ENCODE data around the gene PRKCQ.

Gene PRKCQ

DNA sequence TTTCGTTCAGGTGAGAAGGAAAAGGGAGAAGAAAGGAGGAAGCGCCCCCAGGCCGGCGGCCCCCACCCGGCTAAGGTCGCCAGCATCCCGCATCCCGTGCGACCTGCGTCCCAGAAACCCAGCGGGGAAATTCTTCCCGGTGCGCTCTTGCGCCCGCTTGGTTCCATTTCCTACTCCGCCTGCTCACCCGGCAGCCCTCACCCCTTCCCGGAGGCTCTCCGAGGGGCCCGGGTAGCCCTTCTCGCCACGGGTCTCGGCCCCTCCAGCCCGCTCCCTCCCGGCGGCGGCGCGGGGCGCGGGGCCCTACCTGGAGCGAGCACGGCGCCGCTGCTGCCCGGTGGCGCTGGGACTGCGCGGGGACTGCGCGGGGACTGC is at the start of gene PRKCQ:
PRKCQ (minus strand) TSS at position 373 of the 375 bp plus-strand sequence. CDS start 65,141 bp downstream, outside the sequence.
- DNase-seq = no peak

DNA sequence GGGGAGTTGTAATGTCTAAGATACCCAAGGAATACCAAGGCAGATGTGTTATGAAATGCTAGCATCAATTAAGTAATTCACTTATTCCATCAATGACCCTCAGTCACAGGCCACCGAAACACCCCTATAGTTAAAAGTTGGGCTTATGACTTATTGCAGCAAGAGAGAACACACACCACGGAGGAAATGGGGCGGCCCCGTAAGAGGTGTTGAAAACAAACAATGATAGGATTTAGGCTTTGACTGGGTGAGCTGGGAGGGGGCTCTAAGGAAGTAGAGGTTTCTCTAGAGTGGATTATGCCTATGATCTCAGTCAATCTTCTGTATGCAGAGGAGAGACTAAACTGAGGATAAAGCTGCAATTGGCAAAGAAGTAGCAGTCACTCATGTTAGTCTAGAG is 45.4 kb upstream of the PRKCQ start:
- no peak for DNase-seq

GRCh38 chr10:6624392-6624791 is 44.3 kb upstream of the PRKCQ start:
- DNase-seq = no peak

DNA sequence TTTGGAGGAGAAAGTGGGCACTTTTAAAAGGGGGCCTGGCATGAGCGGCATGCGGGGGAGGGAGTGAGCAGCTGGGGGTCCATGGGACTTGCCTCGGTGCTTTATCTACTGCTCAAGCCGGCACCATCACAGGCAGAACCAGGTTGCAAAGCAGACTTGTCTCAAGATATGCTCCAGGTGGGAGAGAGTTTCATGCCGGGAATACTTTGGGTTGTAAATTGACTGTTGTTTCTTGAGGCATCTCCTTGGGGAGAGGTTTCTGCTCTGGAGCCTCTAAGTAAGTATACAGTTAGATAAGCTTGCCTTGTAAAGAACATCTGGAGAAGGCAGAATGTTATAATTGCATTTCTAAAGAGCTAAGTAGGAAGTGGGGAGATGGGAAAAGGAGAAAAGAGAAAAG is 42.8 kb upstream of the PRKCQ start:
- DNase-seq = no peak

GRCh38 chr10:6621536-6621935 is 41.5 kb upstream of the PRKCQ start:
- DNase-seq = no peak

DNA sequence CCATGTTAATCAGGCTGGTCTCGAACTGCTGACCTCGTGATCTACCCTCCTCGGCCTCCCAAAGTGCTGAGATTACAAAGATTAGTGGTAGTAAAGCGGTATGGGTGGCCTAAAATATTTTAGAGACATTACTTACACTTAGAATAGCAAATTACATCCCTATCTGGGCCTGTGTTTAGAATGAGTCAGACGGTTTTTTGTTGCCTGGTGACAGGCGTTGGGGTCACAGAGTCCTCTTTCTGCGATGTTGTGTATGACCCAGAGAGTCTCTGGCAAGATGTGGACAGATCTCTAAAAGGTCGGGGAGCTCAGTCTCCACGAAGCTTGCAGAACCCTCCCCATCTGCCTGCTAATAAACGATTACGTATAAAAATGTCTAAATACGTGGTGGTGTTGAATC is 39.6 kb upstream of the PRKCQ start:
- no peak for DNase-seq

- no peak for DNase-seq
Observed at GRCh38 chr10:6618340-6618739, 38.3 kb upstream of the PRKCQ start.

DNA sequence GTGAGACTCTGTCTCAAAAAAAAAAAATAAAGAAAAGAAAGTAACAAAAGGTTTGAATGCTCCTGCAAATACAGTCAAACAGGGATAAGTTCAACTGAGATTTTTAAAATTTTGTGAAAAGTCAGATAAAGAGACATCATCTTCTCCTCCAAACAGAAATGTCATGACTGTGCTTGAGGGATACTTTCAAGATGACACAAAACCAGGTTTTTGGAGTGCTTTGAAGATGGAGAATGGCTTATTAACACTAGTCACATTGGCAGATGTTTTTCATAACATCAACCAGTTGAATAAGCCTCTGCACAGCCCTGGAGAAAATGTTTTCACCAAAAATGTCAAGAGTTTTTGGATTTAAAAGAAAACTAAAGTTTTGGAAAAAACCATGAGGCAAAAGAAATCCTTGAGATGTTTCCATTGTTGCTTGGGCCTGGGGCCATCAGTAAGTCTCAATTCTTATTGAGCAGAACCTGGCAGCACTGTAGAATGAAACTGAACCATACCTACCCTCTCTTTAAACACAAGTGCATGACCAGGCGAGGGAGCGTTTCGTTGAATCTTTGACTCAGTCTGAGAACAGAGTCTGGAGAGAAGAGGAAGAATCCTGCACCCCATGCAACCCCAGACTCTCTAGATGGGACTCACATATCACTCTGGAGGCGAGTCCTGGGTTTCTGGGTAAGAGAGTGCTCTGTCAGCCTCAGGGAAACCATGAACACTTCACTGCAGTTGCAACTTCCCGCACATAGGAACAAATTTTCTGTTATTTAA is 37.4 kb upstream of the PRKCQ start:
- DNase-seq = no peak

- no peak for DNase-seq
Observed at GRCh38 chr10:6615971-6616370, 35.9 kb upstream of the PRKCQ start.

GRCh38 chr10:6612371-6612770 is 32.3 kb upstream of the PRKCQ start:
- no peak for DNase-seq

- no peak for DNase-seq
Observed at GRCh38 chr10:6610647-6611046, 30.6 kb upstream of the PRKCQ start.

DNA sequence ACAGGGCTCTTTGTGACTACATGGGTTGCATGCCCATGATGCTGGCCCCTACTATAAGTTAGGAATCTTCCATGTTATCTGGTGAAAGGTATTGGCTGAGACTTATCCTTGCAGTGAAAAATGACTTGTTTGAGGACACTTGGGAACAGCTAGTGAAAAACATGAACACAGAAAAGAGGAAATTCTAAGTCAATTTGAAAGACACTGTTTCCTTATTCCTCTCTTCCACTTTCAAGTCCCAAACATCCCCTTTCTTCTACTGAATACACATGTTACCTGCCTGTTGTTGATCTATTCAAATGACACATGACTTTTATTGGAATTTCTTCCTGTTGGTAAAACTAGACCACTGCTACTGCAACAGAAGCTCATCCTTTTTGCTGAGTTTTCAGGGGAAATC is 29.5 kb upstream of the PRKCQ start:
- no peak for DNase-seq

DNA sequence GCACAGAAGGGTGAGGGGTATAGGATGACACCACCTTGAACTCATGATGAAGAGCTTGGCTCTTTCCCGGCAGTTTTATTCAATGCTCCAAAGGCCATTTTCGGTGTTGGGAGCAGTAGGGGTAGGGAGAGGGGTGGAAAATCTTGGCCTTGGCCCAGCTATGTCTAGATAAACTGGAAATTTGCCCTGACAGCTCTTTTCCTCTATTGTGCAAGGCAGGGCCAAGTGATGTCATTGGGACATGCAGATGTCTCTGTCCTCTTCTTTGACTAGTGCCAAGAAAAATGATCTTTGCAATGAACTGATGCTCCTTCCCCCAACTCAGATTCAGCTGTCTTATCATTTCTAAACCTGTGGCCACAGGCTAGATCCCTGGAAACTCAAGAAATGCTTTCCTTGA is 27.7 kb upstream of the PRKCQ start:
- DNase-seq = no peak

- DNase-seq = no peak
Observed at GRCh38 chr10:6607182-6607581, 27.1 kb upstream of the PRKCQ start.

DNA sequence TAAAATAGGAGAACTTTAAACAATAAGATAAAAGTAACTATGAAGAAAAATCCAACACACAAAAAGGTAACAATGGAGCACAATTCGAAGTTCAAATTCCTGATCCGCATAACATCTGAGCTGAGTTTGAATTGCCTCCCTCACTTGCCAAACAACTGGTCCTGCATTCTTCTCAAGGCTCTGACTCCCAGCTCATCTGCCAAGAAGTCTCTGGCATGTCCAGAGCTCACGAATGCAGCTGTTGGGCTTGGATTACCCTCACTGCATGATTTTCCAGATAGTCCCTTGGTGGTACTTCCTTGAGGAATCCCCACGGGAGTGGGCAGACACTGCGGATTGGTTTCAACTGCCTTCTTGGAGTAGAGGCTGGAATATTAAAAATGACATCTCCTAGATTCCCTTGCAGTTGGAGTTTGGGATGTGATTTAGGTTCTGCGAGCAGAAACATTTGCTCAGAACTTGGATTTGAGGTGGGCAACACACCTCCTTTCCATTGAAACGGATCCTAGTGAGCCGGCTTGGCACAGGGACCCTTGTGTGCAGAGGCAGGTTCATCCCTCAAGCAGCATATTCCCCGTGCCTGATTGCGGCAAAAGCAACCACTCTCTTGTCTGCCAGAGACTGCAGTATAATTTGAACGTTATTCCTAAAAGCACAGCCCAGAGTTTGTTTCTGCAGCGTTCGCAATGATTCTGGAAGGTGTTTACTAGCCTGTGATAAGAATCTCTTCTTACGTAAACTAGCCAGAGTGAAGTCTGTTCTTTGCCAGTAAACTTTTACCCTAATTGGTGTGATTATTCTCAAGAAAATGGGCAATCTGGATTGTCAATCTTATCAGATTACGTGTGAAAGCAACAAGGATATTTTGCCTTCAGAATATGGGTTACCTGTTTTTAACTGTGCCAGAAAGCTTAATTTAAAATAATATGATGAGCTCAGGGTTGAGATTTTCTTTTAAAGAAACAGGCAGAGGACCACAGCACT is 23.4 kb upstream of the PRKCQ start:
- DNase-seq = no peak

GRCh38 chr10:6602700-6603084 is 22.6 kb upstream of the PRKCQ start:
- DNase-seq = no peak

DNA sequence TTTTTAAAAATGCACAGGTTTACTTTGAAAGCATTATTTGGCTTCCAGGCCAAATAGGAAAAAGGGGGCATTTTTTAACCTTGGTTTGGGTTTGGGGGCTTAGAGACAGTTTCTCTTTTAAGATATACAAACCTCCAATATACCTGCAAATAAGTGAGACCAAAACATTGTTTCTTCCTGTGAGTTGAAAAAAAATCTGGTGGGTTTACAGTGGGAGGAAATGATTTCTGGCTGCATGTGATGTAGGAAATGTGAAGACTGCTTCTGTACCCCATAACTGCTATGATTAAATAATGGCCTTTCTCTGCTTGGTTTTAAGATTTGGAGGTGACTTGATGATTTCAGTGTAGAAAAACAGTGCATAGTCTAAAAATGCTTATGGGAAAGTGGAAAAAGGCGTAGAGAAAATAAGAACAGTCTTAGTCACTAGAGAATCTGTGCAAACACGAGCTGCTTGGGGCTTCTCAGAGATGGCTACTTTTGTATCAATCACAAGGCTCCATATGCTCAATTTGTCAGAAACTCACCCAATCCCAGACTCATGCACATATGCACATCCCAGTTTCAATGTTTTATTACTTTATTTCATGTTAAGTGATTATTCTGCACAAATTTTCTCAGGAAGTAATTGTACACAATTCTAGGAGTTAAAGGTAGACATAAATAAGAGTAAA is 22.1 kb upstream of the PRKCQ start:
- DNase-seq = no peak

DNA sequence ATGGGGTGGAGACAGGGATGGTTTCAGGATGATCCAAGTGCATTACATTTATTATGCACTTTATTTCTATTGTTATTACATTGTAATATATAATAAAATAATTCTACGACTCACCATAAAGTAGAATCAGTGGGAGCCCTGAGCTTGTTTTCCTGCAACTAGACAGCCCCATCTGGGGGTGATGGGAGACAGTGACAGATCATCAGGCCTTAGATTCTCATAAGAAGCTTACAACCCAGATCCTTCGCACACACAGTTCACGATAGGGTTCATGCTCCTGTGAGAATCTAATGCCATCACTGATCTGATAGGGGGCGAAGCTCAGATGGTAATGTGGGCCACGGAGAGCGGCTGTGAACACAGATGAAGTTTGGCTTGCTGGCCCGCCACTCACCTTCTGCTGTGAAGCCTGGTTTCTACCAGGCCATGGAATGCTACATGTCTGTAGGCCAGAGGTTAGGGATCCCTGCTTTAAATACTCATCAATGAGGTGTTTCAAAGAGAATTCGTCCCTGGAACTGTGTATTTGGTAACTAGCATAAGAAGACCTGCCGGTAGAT is 21.2 kb upstream of the PRKCQ start:
- no peak for DNase-seq

DNA sequence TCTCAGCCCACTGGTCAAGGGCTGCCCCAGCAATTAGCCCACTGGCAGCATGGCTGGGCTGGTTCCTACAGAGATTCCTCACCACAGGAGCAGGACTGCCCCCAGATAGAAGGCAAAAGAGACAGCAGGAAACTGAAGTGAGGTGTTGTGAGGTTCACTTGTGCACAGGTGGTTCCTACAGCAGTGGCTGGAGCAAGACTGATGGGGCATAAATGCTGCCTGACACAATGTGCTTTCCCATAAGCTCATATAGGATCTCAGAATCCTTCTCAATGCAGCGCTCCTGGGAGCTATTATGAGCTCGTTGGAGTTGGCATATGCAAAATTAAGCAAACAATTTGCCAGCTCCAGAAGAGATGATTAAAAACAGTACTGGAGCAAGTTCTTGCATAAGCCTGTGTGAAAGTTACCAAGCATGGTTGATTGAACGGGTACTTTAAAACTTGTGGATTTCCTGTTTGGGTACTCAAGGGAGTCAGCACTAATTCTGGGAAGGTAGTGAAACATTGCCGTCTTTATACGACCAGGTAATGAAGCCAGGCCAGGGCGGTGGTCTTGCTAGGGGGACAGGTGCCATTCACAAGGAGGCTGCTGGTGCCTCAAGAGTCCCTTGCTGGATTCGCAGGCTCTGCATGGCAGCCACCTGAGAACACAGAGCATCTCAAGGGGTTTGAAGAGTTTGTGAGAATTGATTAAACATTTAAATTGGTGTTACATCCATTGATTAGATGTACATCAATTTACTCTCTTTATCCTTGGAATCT is 20.3 kb upstream of the PRKCQ start:
- DNase-seq = no peak

- DNase-seq = no peak
Observed at GRCh38 chr10:6598679-6599078, 18.6 kb upstream of the PRKCQ start.

GRCh38 chr10:6597478-6597877 is 17.4 kb upstream of the PRKCQ start:
- no peak for DNase-seq

GRCh38 chr10:6595499-6595898 is 15.4 kb upstream of the PRKCQ start:
- DNase-seq = no peak

All from SIG-M5 (cell line).